ENCODE measurements around the gene FBXO34.

Gene FBXO34
- total RNA-seq: 98.4 to 143 reads per million in 2 donors

- DNase-seq: peak; percentile 97
Observed at GRCh38 chr14:55270832-55271571, at the start of gene FBXO34. Gene FBXO34 (plus strand): TSS chr14:55271421. CDS start chr14:55350391, 78,970 bp downstream.

GRCh38 chr14:55221968-55222367 lies 49.3 kb upstream of the FBXO34 start:
- DNase-seq: no peak

- DNase-seq: no peak
Observed at GRCh38 chr14:55223364-55223763, 47.9 kb upstream of the FBXO34 start.

- DNase-seq: no peak
Observed at GRCh38 chr14:55228261-55228660, 43.0 kb upstream of the FBXO34 start.

GRCh38 chr14:55233591-55233990 lies 37.6 kb upstream of the FBXO34 start:
- no peak for DNase-seq

- DNase-seq: no peak
Observed at GRCh38 chr14:55238019-55238680, 33.1 kb upstream of the FBXO34 start.

GRCh38 chr14:55239320-55239719 lies 31.9 kb upstream of the FBXO34 start:
- DNase-seq: no peak

GRCh38 chr14:55240526-55241178 lies 30.6 kb upstream of the FBXO34 start:
- DNase-seq: no peak

GRCh38 chr14:55241673-55242072 lies 29.5 kb upstream of the FBXO34 start:
- no peak for DNase-seq

- DNase-seq: no peak
Observed at GRCh38 chr14:55243386-55243785, 27.8 kb upstream of the FBXO34 start.

- DNase-seq: no peak
Observed at GRCh38 chr14:55243813-55244212, 27.4 kb upstream of the FBXO34 start.

- no peak for DNase-seq
Observed at GRCh38 chr14:55245657-55246268, 25.5 kb upstream of the FBXO34 start.

GRCh38 chr14:55248411-55248810 lies 22.8 kb upstream of the FBXO34 start:
- DNase-seq: no peak

GRCh38 chr14:55249423-55249822 lies 21.8 kb upstream of the FBXO34 start:
- no peak for DNase-seq

GRCh38 chr14:55253276-55253675 lies 17.9 kb upstream of the FBXO34 start:
- DNase-seq: no peak

- no peak for DNase-seq
Observed at GRCh38 chr14:55254581-55254980, 16.6 kb upstream of the FBXO34 start.

GRCh38 chr14:55255979-55256378 lies 15.2 kb upstream of the FBXO34 start:
- DNase-seq: no peak

GRCh38 chr14:55256586-55256985 lies 14.6 kb upstream of the FBXO34 start:
- no peak for DNase-seq

- no peak for DNase-seq
Observed at GRCh38 chr14:55265197-55265596, 6.0 kb upstream of the FBXO34 start.

- no peak for DNase-seq
Observed at GRCh38 chr14:55267820-55268219, 3.4 kb upstream of the FBXO34 start.

- peak; percentile 20 for DNase-seq
Observed at GRCh38 chr14:55271572-55272298, 514 bp downstream of the FBXO34 start.

- DNase-seq: no peak
Observed at GRCh38 chr14:55272387-55272786, 1.2 kb downstream of the FBXO34 start.

- DNase-seq: no peak
Observed at GRCh38 chr14:55272922-55273321, 1.7 kb downstream of the FBXO34 start.
